Inflammatory macrophage treated with lipopolysaccharide for 1 hour (primary cell): ENCODE results near the gene POLR3E.

Source experiments
- DNase-seq, 2 donors: peaks; one replicate each; pipeline ENCODE4 v3.0.0-alpha.2; 2020 to 2022

The POLR3E gene

GRCh38 chr16:22317625-22318024 is 20.4 kb downstream of the POLR3E start:
- DNase-seq = no peak

GRCh38 chr16:22318690-22319358 is 21.6 kb downstream of the POLR3E start:
- peak; percentile 26 to 77 for DNase-seq

- no peak for DNase-seq
These were observed 23.5 kb downstream of the POLR3E start for GRCh38 chr16:22320572-22321339.

GRCh38 chr16:22321340-22322001 is 24.3 kb downstream of the POLR3E start:
- DNase-seq = peak; percentile 37 to 65

GRCh38 chr16:22322021-22322471 is 24.8 kb downstream of the POLR3E start:
- DNase-seq = no peak

- DNase-seq = no peak
These were observed 25.5 kb downstream of the POLR3E start for GRCh38 chr16:22322741-22323140.

- DNase-seq = no peak
These were observed 26.2 kb downstream of the POLR3E start for GRCh38 chr16:22323173-22323958.

GRCh38 chr16:22323959-22324786 is 27.0 kb downstream of the POLR3E start:
- no peak for DNase-seq

GRCh38 chr16:22324787-22325597 is 27.8 kb downstream of the POLR3E start:
- DNase-seq = no peak

- DNase-seq = no peak
These were observed 28.6 kb downstream of the POLR3E start for GRCh38 chr16:22325598-22326368.

GRCh38 chr16:22326369-22326652 is 29.1 kb downstream of the POLR3E start:
- DNase-seq = no peak

- no peak for DNase-seq
These were observed 29.7 kb downstream of the POLR3E start for GRCh38 chr16:22326771-22327445.

- DNase-seq = no peak
These were observed 30.2 kb downstream of the POLR3E start for GRCh38 chr16:22327446-22327775.

GRCh38 chr16:22328081-22328725 is 31.0 kb downstream of the POLR3E start:
- no peak for DNase-seq

GRCh38 chr16:22329199-22329695 is 32.0 kb downstream of the POLR3E start:
- DNase-seq = no peak

- DNase-seq = peak; percentile 35 to 43
These were observed 33.1 kb downstream of the POLR3E start for GRCh38 chr16:22330326-22330725.

GRCh38 chr16:22333457-22333994 is 36.3 kb downstream of the POLR3E start:
- peak; percentile 60 to 72 for DNase-seq

- no peak for DNase-seq
These were observed 38.5 kb downstream of the POLR3E start for GRCh38 chr16:22335668-22336246.

GRCh38 chr16:22336581-22336980 is 39.4 kb downstream of the POLR3E start:
- DNase-seq = no peak
